C4-2B (cell line): ENCODE data around the gene SEMA6A.

Experiments used
- ZFX ChIP-seq: fragments of 450-650 bp; IDR thresholded peaks from 2 replicates; pipeline ENCODE4 v1.6.1; 2017
- TF ChIP-seq, protein P1 (sequence below): fragments of 450-650 bp; conservative IDR thresholded peaks from 2 replicates; pipeline ENCODE4 v1.5.1; 2017; ENCODE audit warnings: mild to moderate bottlenecking

GRCh38 chr5:116576053-116576713 is 1.6 kb upstream of the SEMA6A start:
- TF ChIP-seq, protein P1, sequence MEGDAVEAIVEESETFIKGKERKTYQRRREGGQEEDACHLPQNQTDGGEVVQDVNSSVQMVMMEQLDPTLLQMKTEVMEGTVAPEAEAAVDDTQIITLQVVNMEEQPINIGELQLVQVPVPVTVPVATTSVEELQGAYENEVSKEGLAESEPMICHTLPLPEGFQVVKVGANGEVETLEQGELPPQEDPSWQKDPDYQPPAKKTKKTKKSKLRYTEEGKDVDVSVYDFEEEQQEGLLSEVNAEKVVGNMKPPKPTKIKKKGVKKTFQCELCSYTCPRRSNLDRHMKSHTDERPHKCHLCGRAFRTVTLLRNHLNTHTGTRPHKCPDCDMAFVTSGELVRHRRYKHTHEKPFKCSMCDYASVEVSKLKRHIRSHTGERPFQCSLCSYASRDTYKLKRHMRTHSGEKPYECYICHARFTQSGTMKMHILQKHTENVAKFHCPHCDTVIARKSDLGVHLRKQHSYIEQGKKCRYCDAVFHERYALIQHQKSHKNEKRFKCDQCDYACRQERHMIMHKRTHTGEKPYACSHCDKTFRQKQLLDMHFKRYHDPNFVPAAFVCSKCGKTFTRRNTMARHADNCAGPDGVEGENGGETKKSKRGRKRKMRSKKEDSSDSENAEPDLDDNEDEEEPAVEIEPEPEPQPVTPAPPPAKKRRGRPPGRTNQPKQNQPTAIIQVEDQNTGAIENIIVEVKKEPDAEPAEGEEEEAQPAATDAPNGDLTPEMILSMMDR, result peak; percentile 90
- no peak for TF ChIP-seq ZFX
